H9 (cell line): ENCODE data around the gene TMEM150B. TPM values are rescaled to one million over a fixed set of nuclear protein-coding genes. Genes with fewer than 3 reads are reported as not detected.

Experiments
- DNase-seq: peaks from one replicate; pipeline ENCODE4 v3.0.0-alpha.2; 2017
- H2AFZ ChIP-seq: one replicate; pipeline ENCODE4 v1.6.1; 2013; ENCODE audit warnings: mild to moderate bottlenecking, low read length, control low read depth, moderate library complexity
- H2AK5ac ChIP-seq: 2 replicates; pipeline ENCODE4 v1.6.1; 2013; ENCODE audit warnings: low read length, control low read depth, mixed read lengths; ENCODE audit not compliant: insufficient read length
- H2BK120ac ChIP-seq: one replicate; pipeline ENCODE4 v1.6.1; 2013; ENCODE audit warnings: low read depth, mild to moderate bottlenecking, low read length, control low read depth, inconsistent platforms; ENCODE audit not compliant: poor library complexity, severe bottlenecking
- H2BK12ac ChIP-seq: 2 replicates; pipeline ENCODE4 v1.6.1; 2013; ENCODE audit warnings: low read length, control low read depth, mixed read lengths, low read depth; ENCODE audit not compliant: insufficient read length
- H2BK15ac ChIP-seq: 2 replicates; pipeline ENCODE4 v1.6.1; 2013; ENCODE audit warnings: low read depth, low read length, control low read depth
- H2BK20ac ChIP-seq: one replicate; pipeline ENCODE4 v1.6.1; 2013; ENCODE audit warnings: low read depth, mild to moderate bottlenecking, low read length, control low read depth, inconsistent platforms; ENCODE audit not compliant: poor library complexity, severe bottlenecking
- H2BK5ac ChIP-seq: 2 replicates; pipeline ENCODE4 v1.6.1; 2013; ENCODE audit warnings: low read length, control low read depth, mixed read lengths; ENCODE audit not compliant: insufficient read length
- H3K14ac ChIP-seq: 2 replicates; pipeline ENCODE4 v1.6.1; 2013; ENCODE audit warnings: low read length, control low read depth; ENCODE audit not compliant: insufficient read depth
- H3K18ac ChIP-seq: 2 replicates; pipeline ENCODE4 v1.6.1; 2013; ENCODE audit warnings: low read depth, mild to moderate bottlenecking, mixed read lengths, low read length, control low read depth; ENCODE audit not compliant: insufficient read length
- H3K23ac ChIP-seq: 2 replicates; pipeline ENCODE4 v1.6.1; 2013; ENCODE audit warnings: low read length, control low read depth, mixed read lengths, low read depth; ENCODE audit not compliant: insufficient read length
- H3K23me2 ChIP-seq: 2 replicates; pipeline ENCODE4 v1.6.1; 2013; ENCODE audit warnings: low read depth, mild to moderate bottlenecking, mixed read lengths, low read length, control low read depth; ENCODE audit not compliant: insufficient read length, poor library complexity, severe bottlenecking
- H3K27ac ChIP-seq: 2 replicates; pipeline ENCODE4 v1.5.1; 2013; ENCODE audit warnings: low read length, control low read depth, mixed read lengths, low read depth; ENCODE audit not compliant: insufficient read length
- H3K27me3 ChIP-seq: 2 replicates; pipeline ENCODE4 v1.6.1; 2013; ENCODE audit warnings: low read length, control low read depth, inconsistent platforms; ENCODE audit not compliant: insufficient read depth
- H3K4ac ChIP-seq: 2 replicates; pipeline ENCODE4 v1.6.1; 2013; ENCODE audit warnings: low read depth, mild to moderate bottlenecking, control low read depth, inconsistent platforms, low read length, moderate library complexity
- H3K4me1 ChIP-seq: 2 replicates; pipeline ENCODE4 v1.6.1; 2013; ENCODE audit warnings: low read length, control low read depth, inconsistent platforms; ENCODE audit not compliant: insufficient read depth
- H3K4me2 ChIP-seq: 2 replicates; pipeline ENCODE4 v1.6.1; 2013; ENCODE audit warnings: low read length, control low read depth, mixed read lengths; ENCODE audit not compliant: insufficient read length, insufficient read depth
- H3K56ac ChIP-seq: 2 replicates; pipeline ENCODE4 v1.6.1; 2013; ENCODE audit warnings: low read depth, mild to moderate bottlenecking, mixed read lengths, low read length, control low read depth; ENCODE audit not compliant: insufficient read length
- H3K79me1 ChIP-seq: 2 replicates; pipeline ENCODE4 v1.6.1; 2013; ENCODE audit warnings: low read depth, mild to moderate bottlenecking, moderate library complexity, low read length, control low read depth, inconsistent platforms; ENCODE audit not compliant: insufficient read depth, poor library complexity, severe bottlenecking
- H3K79me2 ChIP-seq: 2 replicates; pipeline ENCODE4 v1.6.1; 2013; ENCODE audit warnings: low read length, control low read depth, inconsistent platforms; ENCODE audit not compliant: insufficient read depth
- H3K9ac ChIP-seq: 2 replicates; pipeline ENCODE4 v1.6.1; 2013; ENCODE audit warnings: low read length, control low read depth, mixed read lengths; ENCODE audit not compliant: insufficient read length; ENCODE audit errors: extremely low read depth
- H3K9me3 ChIP-seq: one replicate; pipeline ENCODE4 v1.6.1; 2013; ENCODE audit warnings: low read depth, low read length, inconsistent platforms; ENCODE audit not compliant: control insufficient read depth
- H3T11ph ChIP-seq: one replicate; pipeline ENCODE4 v1.6.1; 2013; ENCODE audit warnings: mild to moderate bottlenecking, low read length, control low read depth, inconsistent platforms
- H4K20me1 ChIP-seq: one replicate; pipeline ENCODE4 v1.6.1; 2013; ENCODE audit not compliant: control insufficient read depth, insufficient read length, insufficient read depth
- H4K5ac ChIP-seq: 2 replicates; pipeline ENCODE4 v1.6.1; 2013; ENCODE audit warnings: low read depth, mild to moderate bottlenecking, mixed read lengths, low read length, control low read depth; ENCODE audit not compliant: insufficient read length
- H4K8ac ChIP-seq: replicated peaks from 2 replicates; pipeline ENCODE4 v1.6.1; 2013; ENCODE audit warnings: low read length, control low read depth, mixed read lengths, low read depth; ENCODE audit not compliant: insufficient read length
- H4K91ac ChIP-seq: 2 replicates; pipeline ENCODE4 v1.6.1; 2013; ENCODE audit warnings: low read depth, mild to moderate bottlenecking, moderate library complexity, mixed read lengths, low read length, control low read depth; ENCODE audit not compliant: insufficient read length
- H3K27ac Mint-ChIP-seq, 3 experiments: 2 replicates in 2 of 3; 3 replicates in 1 of 3; pipeline ENCODE4 v1.8.0; 2020 to 2021; ENCODE audit warnings: mixed read lengths in 3 of 3, mild to moderate bottlenecking in 1 of 3, moderate library complexity in 1 of 3
- H3K27me3 Mint-ChIP-seq: 2 replicates; pipeline ENCODE4 v1.8.0; 2021; ENCODE audit warnings: low read depth, mild to moderate bottlenecking, moderate library complexity, mixed read lengths
- H3K36me3 Mint-ChIP-seq, 3 experiments: 2 replicates in 2 of 3; 3 replicates in 1 of 3; pipeline ENCODE4 v1.8.0; 2020 to 2021; ENCODE audit warnings: low read depth in 3 of 3, mixed read lengths in 3 of 3; ENCODE audit not compliant: insufficient read depth in 1 of 3
- H3K4me1 Mint-ChIP-seq, 2 experiments: 2 replicates each; pipeline ENCODE4 v1.8.0; 2020; ENCODE audit warnings: mixed read lengths in 2 of 2
- H3K4me3 Mint-ChIP-seq, 2 experiments: 2 replicates in 1 of 2; 3 replicates in 1 of 2; pipeline ENCODE4 v1.8.0; 2020 to 2021; ENCODE audit warnings: mild to moderate bottlenecking in 2 of 2, mixed read lengths in 2 of 2, moderate library complexity in 1 of 2
- H3K9me3 Mint-ChIP-seq, 2 experiments: 2 replicates in 1 of 2; 3 replicates in 1 of 2; pipeline ENCODE4 v1.8.0; 2020; ENCODE audit warnings: mild to moderate bottlenecking in 2 of 2, mixed read lengths in 2 of 2, moderate library complexity in 1 of 2
- WGBS: extraction: QIAGEN DNeasy Blood & Tissue Kit; methylation state at CpG from one replicate; pipeline ENCODE4 v1.1.7; 2013; ENCODE audit warnings: missing lambda C conversion rate, low lambda C conversion rate, mixed read lengths; ENCODE audit not compliant: insufficient read length; ENCODE audit errors: extremely low coverage; 5-methylcytosine and 5-hydroxymethylcytosine counted together
- total RNA-seq: library from RNA; stranded (reverse); gene quantifications from 2 replicates; pipeline ENCODE4 v1.2.1, GENCODE V29; 2021
- TF ChIP-seq, protein P1 (sequence below): fragments of 200-600 bp; sonication (generic); conservative IDR thresholded peaks from 3 replicates; pipeline ENCODE4 v1.8.0; 2021; ENCODE audit warnings: antibody characterized with exemption, mild to moderate bottlenecking

Gene TMEM150B
- total RNA-seq, 1 experiment from 2014 or later = 0.63 TPM

DNA sequence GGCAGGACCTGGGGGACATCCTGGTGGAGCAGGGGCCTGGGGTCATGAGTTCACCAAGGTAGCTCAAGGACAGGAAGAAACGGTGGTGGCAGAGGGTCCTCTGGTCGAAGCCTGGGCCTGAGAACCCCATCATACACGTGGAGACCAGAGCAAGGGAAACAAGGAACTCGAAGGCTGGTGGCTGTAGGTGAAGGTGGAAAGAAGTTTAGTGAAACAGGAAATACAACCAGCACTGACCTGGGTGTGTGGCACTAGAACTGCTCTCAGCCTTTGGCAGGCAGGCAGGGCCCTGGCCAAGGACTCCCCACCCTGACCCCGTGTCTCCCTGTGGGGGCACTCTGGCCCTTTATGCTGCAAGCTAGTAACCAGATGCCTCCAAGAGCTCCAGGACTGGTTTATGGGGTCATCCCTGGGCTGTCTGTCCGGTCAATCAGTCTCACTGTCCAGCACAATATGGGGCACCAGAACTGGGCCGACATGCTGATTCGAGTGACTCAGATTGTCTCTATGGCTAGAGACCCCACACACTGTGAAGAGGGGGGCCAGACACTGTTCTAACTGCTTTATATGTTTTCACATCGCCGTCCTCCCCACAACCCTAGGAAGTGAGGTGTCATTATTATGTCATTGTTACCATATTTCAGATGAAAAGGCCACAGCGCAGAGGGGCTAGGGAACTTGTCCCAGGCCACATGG, 25.6 kb upstream of the TMEM150B start:
- no peaks in the 10 kb centered on the region for H3K79me1 ChIP-seq
- H3K27ac ChIP-seq = no peak overlapping the region
- no peak overlapping the region for H2AK5ac ChIP-seq
- Mint-ChIP-seq H3K27me3 (peaks cover 49% of the 10 kb centered on the region), H3K36me3 (peaks cover 2 to 36% (median 17%) of the 10 kb centered on the region in 3 experiments; a peak in 6 of 7 replicates), H3K4me3 (no peak overlapping the region), H3K27ac (peak overlapping the region; percentile 18 to 81 (median 53); a peak in 2 of 7 replicates), H3K4me1 (peaks cover 58 to 64% of the 10 kb centered on the region in 2 experiments), H3K9me3 (no peaks in the 10 kb centered on the region; a peak in 1 of 5 replicates)
- no peak for DNase-seq
- no peaks in the 10 kb centered on the region for H3K9me3 ChIP-seq
- H4K20me1 ChIP-seq = no peaks in the 10 kb centered on the region
- no peak overlapping the region for H3K4ac ChIP-seq
- H3K4me1 ChIP-seq = peaks cover 2% of the 10 kb centered on the region; the same call in 1 of the 2 replicates
- no peak overlapping the region for H3T11ph ChIP-seq
- no peak overlapping the region for H3K9ac ChIP-seq
- no peak overlapping the region for H2BK20ac ChIP-seq
- H3K14ac ChIP-seq = no peak overlapping the region
- H2AFZ ChIP-seq = no peak overlapping the region
- TF ChIP-seq, protein P1, sequence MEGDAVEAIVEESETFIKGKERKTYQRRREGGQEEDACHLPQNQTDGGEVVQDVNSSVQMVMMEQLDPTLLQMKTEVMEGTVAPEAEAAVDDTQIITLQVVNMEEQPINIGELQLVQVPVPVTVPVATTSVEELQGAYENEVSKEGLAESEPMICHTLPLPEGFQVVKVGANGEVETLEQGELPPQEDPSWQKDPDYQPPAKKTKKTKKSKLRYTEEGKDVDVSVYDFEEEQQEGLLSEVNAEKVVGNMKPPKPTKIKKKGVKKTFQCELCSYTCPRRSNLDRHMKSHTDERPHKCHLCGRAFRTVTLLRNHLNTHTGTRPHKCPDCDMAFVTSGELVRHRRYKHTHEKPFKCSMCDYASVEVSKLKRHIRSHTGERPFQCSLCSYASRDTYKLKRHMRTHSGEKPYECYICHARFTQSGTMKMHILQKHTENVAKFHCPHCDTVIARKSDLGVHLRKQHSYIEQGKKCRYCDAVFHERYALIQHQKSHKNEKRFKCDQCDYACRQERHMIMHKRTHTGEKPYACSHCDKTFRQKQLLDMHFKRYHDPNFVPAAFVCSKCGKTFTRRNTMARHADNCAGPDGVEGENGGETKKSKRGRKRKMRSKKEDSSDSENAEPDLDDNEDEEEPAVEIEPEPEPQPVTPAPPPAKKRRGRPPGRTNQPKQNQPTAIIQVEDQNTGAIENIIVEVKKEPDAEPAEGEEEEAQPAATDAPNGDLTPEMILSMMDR = no peak
- H3K27me3 ChIP-seq = peaks cover 14% of the 10 kb centered on the region; the same call in 1 of the 2 replicates
- no peak overlapping the region for H2BK120ac ChIP-seq
- no peak overlapping the region for H3K56ac ChIP-seq
- H3K23ac ChIP-seq = no peak overlapping the region
- no peak overlapping the region for H3K4me2 ChIP-seq
- no CpG with 5 or more reads among the region's 11 CpGs for WGBS
- H3K18ac ChIP-seq = no peak overlapping the region
- H3K23me2 ChIP-seq = peaks cover 9% of the 10 kb centered on the region
- no peak overlapping the region for H2BK12ac ChIP-seq
- H2BK5ac ChIP-seq = no peak overlapping the region
- H4K8ac ChIP-seq = no peak overlapping the region
- H2BK15ac ChIP-seq = no peak overlapping the region
- no peaks in the 10 kb centered on the region for H3K79me2 ChIP-seq
- H4K5ac ChIP-seq = no peak overlapping the region
- H4K91ac ChIP-seq = no peak overlapping the region
